D721Med (cell line): ENCODE measurements around the gene SNTA1.
"Not testable (repeated sequence)": the region's sequence is repeated elsewhere in the genome, so short reads cannot be mapped to it uniquely, and the experiment has no call there.

ENCODE experiments used
- DNase-seq: peaks from one replicate; pipeline ENCODE4 v3.0.0; 2011; ENCODE audit warnings: low spot score; ENCODE audit not compliant: insufficient read length
- FAIRE-seq: peaks from 2 replicates; lab custom pipeline; 2011; peaks lifted over from hg19 to GRCh38; lab: Jason Lieb, UNC
- TF ChIP-seq, protein P1 (sequence below): IDR thresholded peaks from 2 replicates; pipeline ENCODE4 v1.5.1; 2012; ENCODE audit warnings: mild to moderate bottlenecking, control low read depth; ENCODE audit not compliant: insufficient read depth; ENCODE audit errors: missing control alignments

Gene SNTA1

DNA sequence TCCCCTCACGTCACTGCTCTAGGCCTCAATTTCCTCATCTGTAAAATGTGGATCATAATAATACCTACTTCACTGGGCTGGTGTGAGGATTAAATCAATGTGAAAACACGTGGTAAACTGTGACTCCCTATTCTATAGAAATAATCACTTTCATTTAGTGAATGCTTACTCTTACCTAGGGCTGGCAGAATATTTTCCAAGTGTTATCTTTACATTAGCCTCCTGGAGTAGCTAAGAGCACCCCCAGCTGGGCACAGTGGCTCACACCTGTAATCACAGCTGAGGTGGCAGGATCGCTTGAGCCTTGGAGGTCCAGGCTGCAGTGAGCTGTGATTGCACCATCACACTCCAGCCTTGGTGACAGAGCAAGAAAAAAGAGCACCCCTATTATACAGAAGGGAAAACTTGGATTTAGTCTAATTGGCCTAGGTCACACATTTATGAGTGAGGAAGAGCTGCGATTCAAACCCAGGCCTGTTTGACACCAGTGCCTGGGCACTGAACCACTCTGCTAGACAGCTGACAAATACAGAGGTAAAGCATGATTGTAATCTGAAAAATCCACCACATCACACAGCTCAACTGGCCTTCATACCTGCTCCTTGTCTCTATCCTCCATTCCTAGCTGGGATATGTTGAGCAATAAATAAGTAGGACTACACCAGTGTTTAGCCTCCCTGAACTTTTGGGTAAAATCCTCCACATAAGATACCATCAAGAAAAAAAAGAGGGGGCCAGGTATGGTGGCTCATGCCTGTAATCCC, 1.4 kb upstream of the SNTA1 start:
- TF ChIP-seq, protein P1, sequence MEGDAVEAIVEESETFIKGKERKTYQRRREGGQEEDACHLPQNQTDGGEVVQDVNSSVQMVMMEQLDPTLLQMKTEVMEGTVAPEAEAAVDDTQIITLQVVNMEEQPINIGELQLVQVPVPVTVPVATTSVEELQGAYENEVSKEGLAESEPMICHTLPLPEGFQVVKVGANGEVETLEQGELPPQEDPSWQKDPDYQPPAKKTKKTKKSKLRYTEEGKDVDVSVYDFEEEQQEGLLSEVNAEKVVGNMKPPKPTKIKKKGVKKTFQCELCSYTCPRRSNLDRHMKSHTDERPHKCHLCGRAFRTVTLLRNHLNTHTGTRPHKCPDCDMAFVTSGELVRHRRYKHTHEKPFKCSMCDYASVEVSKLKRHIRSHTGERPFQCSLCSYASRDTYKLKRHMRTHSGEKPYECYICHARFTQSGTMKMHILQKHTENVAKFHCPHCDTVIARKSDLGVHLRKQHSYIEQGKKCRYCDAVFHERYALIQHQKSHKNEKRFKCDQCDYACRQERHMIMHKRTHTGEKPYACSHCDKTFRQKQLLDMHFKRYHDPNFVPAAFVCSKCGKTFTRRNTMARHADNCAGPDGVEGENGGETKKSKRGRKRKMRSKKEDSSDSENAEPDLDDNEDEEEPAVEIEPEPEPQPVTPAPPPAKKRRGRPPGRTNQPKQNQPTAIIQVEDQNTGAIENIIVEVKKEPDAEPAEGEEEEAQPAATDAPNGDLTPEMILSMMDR = peak; percentile 45
- DNase-seq = no peak
- FAIRE-seq = no peak

DNA sequence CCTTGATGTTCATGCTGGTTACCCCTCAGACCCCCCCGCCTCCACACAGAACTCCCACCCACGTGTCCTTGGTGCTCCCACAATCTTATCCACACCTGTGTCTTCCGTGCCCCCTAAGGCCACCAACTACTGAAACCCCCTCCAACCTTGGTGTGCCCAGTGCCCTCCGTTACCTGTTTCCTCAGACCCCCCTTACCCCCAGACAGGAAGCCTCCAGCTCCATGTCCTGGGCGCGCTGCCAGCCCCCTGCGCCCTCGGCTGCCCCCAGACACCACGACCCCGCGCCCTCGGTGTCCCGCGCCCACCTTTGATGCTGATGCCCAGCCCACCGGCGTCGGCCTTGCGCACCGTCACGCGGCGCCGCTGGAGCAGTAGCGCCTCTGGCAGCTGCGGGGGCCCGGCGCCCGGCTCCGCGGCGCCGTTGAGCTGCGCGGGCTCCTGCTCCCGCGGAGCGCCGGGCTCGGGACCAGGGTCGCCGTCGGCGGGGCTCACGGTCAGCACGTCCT, 504 bp downstream of the SNTA1 start:
- DNase-seq (peak; percentile 40), FAIRE-seq (no peak)

DNA sequence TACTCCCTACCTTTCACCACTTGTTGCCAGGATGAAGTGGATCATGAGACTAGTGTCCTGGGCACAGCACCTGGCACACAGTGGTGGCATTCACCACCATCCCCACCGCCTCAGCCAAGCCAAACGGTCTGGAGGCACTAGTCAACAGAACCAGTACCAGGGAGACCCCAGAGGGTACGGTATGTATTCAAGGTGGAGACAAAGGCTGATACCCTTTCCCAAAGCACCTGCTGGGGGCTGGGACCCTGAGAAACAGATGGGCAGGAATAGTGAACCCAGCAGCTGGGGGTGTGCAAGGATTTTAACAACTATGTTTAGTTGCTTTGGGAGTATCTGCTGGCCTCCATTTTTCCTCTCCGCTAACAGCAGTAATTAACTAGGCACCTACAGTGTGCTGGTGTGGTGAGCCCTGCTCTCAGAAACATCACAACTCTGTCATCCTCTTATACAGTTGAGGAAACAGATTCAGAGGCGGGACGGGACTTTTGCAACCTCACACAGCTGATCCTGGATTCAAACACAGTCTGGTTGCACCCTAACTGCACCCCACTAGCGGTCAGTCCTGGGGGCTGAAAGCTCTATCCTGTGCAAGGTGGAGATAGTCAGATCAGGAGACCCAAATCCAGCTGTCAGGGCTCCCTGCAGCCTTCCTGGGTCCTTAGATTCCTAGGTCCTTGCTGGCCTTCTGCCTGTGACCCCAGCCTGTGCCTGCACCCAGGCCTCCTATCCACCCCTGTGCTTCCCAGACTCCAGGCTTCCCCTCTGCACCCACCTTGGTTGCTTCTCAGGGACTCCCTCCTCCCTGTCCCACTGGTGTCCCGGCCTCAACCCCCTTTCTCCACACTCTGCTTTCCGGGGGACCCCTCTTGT, 1.2 kb downstream of the SNTA1 start:
- FAIRE-seq (no peak), DNase-seq (no peak)
- TF ChIP-seq, protein P1 = no peak

More for the DNA sequence above, 504 bp downstream of the SNTA1 start:
- TF ChIP-seq, protein P1 = no peak

DNA sequence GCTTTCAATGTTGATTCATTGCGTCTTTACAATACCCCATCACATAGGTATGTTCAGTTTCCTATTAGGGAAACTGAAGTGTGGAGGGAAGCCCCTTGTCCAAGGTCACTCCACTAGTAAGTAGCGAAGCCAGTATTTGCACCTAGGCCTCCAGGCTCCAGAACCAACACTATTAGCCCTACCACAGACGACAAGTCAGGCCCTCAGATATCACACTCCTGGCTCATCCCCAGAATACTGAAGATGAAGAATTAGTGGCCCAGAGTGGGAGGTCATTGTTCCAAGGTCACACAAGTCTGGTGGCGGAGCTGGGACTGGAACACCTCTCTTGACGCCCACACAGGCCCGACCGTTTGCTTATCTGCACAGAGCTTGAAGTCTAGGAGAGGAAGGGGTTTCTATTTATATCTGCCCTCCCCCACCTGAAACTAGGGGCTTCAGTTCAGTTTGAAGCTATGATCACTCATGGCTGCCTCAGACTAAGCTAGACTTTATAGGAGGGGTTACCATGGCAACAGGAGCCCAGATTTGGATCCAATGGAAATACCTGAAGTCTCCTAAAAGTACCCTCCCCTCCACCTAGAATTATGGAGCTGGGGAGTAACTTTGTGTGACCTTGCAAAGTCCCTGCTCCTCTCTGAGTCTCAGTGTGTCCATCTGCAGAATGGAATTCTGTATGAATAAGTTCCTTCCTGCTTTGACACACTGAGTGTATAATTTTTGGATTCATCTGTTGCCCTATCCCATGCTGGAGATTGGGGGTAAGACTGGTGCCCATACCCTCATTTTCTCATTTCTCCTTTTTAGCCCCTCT, 2.2 kb downstream of the SNTA1 start:
- TF ChIP-seq, protein P1 = no peak
- DNase-seq = no peak
- FAIRE-seq = no peak

DNA sequence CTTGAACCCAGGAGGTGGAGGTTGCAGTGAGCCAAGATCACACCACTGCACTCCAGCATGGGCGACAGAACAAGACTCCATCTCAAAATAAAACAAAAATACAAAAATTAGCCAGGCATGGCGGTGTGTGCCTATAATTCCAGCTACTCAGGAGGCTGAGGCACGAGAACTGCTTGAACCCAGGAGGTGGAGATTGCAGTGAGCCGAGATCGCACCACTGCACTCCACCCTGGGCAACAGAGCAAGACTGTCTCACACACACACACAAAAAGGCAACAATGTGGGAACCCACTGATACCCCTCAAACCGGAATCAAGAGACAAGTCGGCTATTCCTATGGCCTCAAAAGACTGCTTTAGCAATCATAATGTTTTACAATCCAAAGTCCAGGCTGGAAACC, 3.0 kb downstream of the SNTA1 start:
- not testable (repeated sequence) for DNase-seq, FAIRE-seq

DNA sequence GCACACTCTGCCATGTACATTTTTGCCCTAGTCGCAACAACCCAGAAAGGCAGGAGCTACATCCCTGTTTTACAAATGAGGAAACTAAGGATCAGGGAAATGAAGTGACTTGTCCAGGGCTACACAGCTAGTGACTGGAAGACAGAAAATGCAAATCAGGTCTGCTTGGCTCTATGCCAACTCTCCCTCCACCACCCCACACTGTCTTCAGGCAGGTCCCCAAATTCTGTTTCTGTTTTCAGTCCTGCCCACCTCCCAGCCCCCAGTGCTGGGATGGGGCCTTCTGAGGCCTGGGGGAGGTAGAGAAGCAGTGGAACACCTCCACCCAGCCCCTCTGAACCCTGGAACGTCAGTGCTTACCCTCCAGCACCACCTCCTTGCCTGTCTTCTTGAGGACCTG, 5.1 kb downstream of the SNTA1 start:
- FAIRE-seq (no peak), DNase-seq (no peak)
- TF ChIP-seq, protein P1 = no peak
